Smooth muscle cell (in vitro differentiated cells): ENCODE results near the gene IL11RA. TPM values are rescaled to one million over a fixed set of nuclear protein-coding genes. Genes with fewer than 3 reads are reported as not detected.

ENCODE experiments used
- DNase-seq: peaks from one replicate; lab custom pipeline; 2025; ENCODE audit not compliant: unreplicated experiment; lab: John Stamatoyannopoulos, UW
- H2AFZ ChIP-seq: fragments of 200-600 bp; sonication (generic); 2 replicates; pipeline ENCODE4 v1.6.0; 2016; ENCODE audit warnings: antibody characterized with exemption, low read depth, mild to moderate bottlenecking
- H3F3A ChIP-seq: fragments of 200-600 bp; sonication (generic); 2 replicates; pipeline ENCODE4 v1.6.0; 2017; ENCODE audit warnings: antibody characterized with exemption, low read depth
- H3K27ac ChIP-seq: fragments of 200-600 bp; sonication (generic); 2 replicates; pipeline ENCODE4 v1.5.1; 2016; ENCODE audit warnings: low read depth, mild to moderate bottlenecking
- H3K27me3 ChIP-seq: fragments of 200-600 bp; sonication (generic); 2 replicates; pipeline ENCODE4 v1.6.1; 2016; ENCODE audit warnings: low read depth, mild to moderate bottlenecking
- H3K36me3 ChIP-seq: fragments of 200-600 bp; sonication (generic); 2 replicates; pipeline ENCODE4 v1.5.1; 2016; ENCODE audit warnings: low read depth
- H3K4me1 ChIP-seq: fragments of 200-600 bp; sonication (generic); 2 replicates; pipeline ENCODE4 v1.5.1; 2016; ENCODE audit warnings: low read depth
- H3K4me2 ChIP-seq: fragments of 200-600 bp; sonication (generic); 2 replicates; pipeline ENCODE4 v1.6.0; 2016; ENCODE audit warnings: mild to moderate bottlenecking
- H3K4me3 ChIP-seq: fragments of 200-600 bp; sonication (generic); 2 replicates; pipeline ENCODE4 v1.5.1; 2016; ENCODE audit warnings: mild to moderate bottlenecking
- H3K79me2 ChIP-seq: fragments of 200-600 bp; sonication (generic); 2 replicates; pipeline ENCODE4 v1.6.0; 2016; ENCODE audit warnings: low read depth, mild to moderate bottlenecking
- H3K9ac ChIP-seq: fragments of 200-600 bp; sonication (generic); 2 replicates; pipeline ENCODE4 v1.6.0; 2016; ENCODE audit warnings: low read depth
- H3K9me3 ChIP-seq: fragments of 200-600 bp; sonication (generic); replicated peaks from 2 replicates; pipeline ENCODE4 v1.5.1; 2016; ENCODE audit warnings: low read depth
- H4K20me1 ChIP-seq: fragments of 200-600 bp; sonication (generic); 2 replicates; pipeline ENCODE4 v1.6.0; 2016; ENCODE audit warnings: low read depth
- CTCF ChIP-seq: fragments of 200-600 bp; sonication (generic); IDR thresholded peaks from 2 replicates; pipeline ENCODE4 v1.5.1; 2017; ENCODE audit warnings: borderline replicate concordance, mild to moderate bottlenecking, antibody characterized with exemption; ENCODE audit not compliant: insufficient read depth, poor library complexity, severe bottlenecking
- WGBS: methylation state at CpG from one replicate; pipeline ENCODE4 v1.1.7; 2016; ENCODE audit warnings: low lambda C conversion rate; 5-methylcytosine and 5-hydroxymethylcytosine counted together
- polyA plus RNA-seq: library from polyadenylated mRNA; unstranded; fragments of >200 nt; fragmentation: Nextera tagmentation; extraction: Ambion mirVana; gene quantifications from 2 replicates; pipeline ENCODE4 v1.2.1, GENCODE V29; 2016
- total RNA-seq: library from RNA; depleted of rRNA; stranded (reverse); fragments of >200 nt; gene quantifications from 2 replicates; pipeline ENCODE4 v1.2.3, GENCODE V29; 2014

The IL11RA gene
- total and polyA plus RNA-seq, 2 experiments from 2014 or later: 44.5 to 99.8 TPM

- Histone ChIP-seq H3K4me2 (no peak overlapping the region), H3K79me2 (no peaks in the 10 kb centered on the region), H3K27me3 (peaks cover 64% of the 10 kb centered on the region), H3K36me3 (no peaks in the 10 kb centered on the region), H2AFZ (no peak overlapping the region), H4K20me1 (no peaks in the 10 kb centered on the region), H3K4me3 (no peak overlapping the region), H3K4me1 (peaks cover 27% of the 10 kb centered on the region), H3F3A (no peaks in the 10 kb centered on the region), H3K27ac (no peak overlapping the region), H3K9me3 (no peaks in the 10 kb centered on the region), H3K9ac (no peak overlapping the region)
- DNase-seq: no peak
- TF ChIP-seq CTCF: no peak
- WGBS: 58% methylated on average over 3 of the region's 3 CpGs
These were observed 26.8 kb upstream of the IL11RA start for GRCh38 chr9:34625186-34625486.

- Histone ChIP-seq H3K4me2 (peak overlapping the region; percentile 86), H3F3A (no peaks in the 10 kb centered on the region), H3K27ac (no peak overlapping the region), H3K36me3 (no peaks in the 10 kb centered on the region), H3K9me3 (no peaks in the 10 kb centered on the region), H3K27me3 (peaks cover 86% of the 10 kb centered on the region), H3K4me1 (peaks cover 37% of the 10 kb centered on the region), H2AFZ (no peak overlapping the region), H3K79me2 (no peaks in the 10 kb centered on the region), H3K9ac (no peak overlapping the region), H4K20me1 (no peaks in the 10 kb centered on the region), H3K4me3 (peak overlapping the region; percentile 40)
- no peak for TF ChIP-seq CTCF
- 63% methylated on average over 18 of the region's 20 CpGs for WGBS
- DNase-seq: no peak
These were observed 24.0 kb upstream of the IL11RA start for GRCh38 chr9:34627716-34628655.

GRCh38 chr9:34628656-34629490 lies 23.1 kb upstream of the IL11RA start, which contains the start of gene ARID3C:
Gene ARID3C, minus strand, starts transcription at chr9:34629066. Its CDS starts 1,052 bp downstream, at chr9:34628014.
- Histone ChIP-seq H3K27ac (no peak within 1 kb of the TSS), H3K4me3 (peak within 1 kb of the TSS; percentile 40), H3K4me1 (peaks cover 45% of the 10 kb centered on the region), H3K9ac (no peak within 1 kb of the TSS), H3K27me3 (peaks cover 84% of the 10 kb centered on the region), H3K79me2 (no peaks in the 10 kb centered on the region), H3K4me2 (peak within 1 kb of the TSS; percentile 86), H2AFZ (no peak within 1 kb of the TSS), H3K9me3 (no peaks in the 10 kb centered on the region), H4K20me1 (no peaks in the 10 kb centered on the region), H3F3A (no peaks in the 10 kb centered on the region), H3K36me3 (no peaks in the 10 kb centered on the region)
- 2% methylated on average over 38 of the region's 69 CpGs for WGBS
- no peak for TF ChIP-seq CTCF
- no peak for DNase-seq
